Caco-2 (cell line): ENCODE data around the gene QSOX2. TPM values are rescaled to one million over a fixed set of nuclear protein-coding genes. Genes with fewer than 3 reads are reported as not detected.

Experiments
- BruUV-seq: library from RNA; stranded (reverse); fragments of 400-500 nt; replicated peaks from 2 replicates; lab custom pipeline; 2021; lab: Mats Ljungman, UMichigan
- CTCF ChIA-PET: fragments of 300-600 bp; sonication (Branson Sonifier 250); formaldehyde crosslinking; loops from one replicate; lab custom pipeline; 2022; ENCODE audit warnings: antibody characterized with exemption; lab: Charles Lee
- POLR2A ChIA-PET: fragments of 300-600 bp; sonication (Branson Sonifier 250); formaldehyde crosslinking; loops from one replicate; lab custom pipeline; 2022; ENCODE audit warnings: antibody characterized with exemption; lab: Charles Lee
- DNase-seq, 2 experiments: peaks; one replicate each; pipeline versions ENCODE4 v3.0.0 to v3.0.0-alpha.2; 2020 to 2022
- H3K27me3 ChIP-seq: replicated peaks from 2 replicates; pipeline ENCODE4 v1.6.0; 2011; ENCODE audit warnings: low read length; ENCODE audit not compliant: control insufficient read depth, insufficient read depth
- H3K36me3 ChIP-seq: 2 replicates; pipeline ENCODE4 v1.5.1; 2011; ENCODE audit warnings: low read length; ENCODE audit not compliant: control insufficient read depth, insufficient read depth
- H3K4me1 ChIP-seq: fragments of 250-450 bp; sonication (Bioruptor Pico); 2 replicates; pipeline ENCODE4 v1.5.1; 2020; ENCODE audit warnings: mild to moderate bottlenecking
- H3K4me3 ChIP-seq: 2 replicates; pipeline ENCODE4 v1.5.1; 2011; ENCODE audit warnings: low read depth, mild to moderate bottlenecking, control low read depth, low read length
- H3K9me3 ChIP-seq: fragments of 250-450 bp; sonication (Bioruptor Pico); 2 replicates; pipeline ENCODE4 v1.5.1; 2020; ENCODE audit warnings: mild to moderate bottlenecking, moderate library complexity
- H3K27ac Mint-ChIP-seq: one replicate; pipeline ENCODE4 v1.8.0; 2022; ENCODE audit warnings: mixed read lengths; ENCODE audit not compliant: unreplicated experiment
- H3K27me3 Mint-ChIP-seq: one replicate; pipeline ENCODE4 v1.8.0; 2022; ENCODE audit warnings: mixed read lengths; ENCODE audit not compliant: insufficient read depth, unreplicated experiment
- H3K36me3 Mint-ChIP-seq: one replicate; pipeline ENCODE4 v1.8.0; 2022; ENCODE audit warnings: mild to moderate bottlenecking, mixed read lengths; ENCODE audit not compliant: insufficient read depth, unreplicated experiment
- H3K4me1 Mint-ChIP-seq: one replicate; pipeline ENCODE4 v1.8.0; 2022; ENCODE audit warnings: low read depth, mixed read lengths; ENCODE audit not compliant: unreplicated experiment
- H3K4me3 Mint-ChIP-seq: one replicate; pipeline ENCODE4 v1.8.0; 2022; ENCODE audit warnings: mild to moderate bottlenecking, moderate library complexity, mixed read lengths; ENCODE audit not compliant: unreplicated experiment
- H3K9me3 Mint-ChIP-seq: one replicate; pipeline ENCODE4 v1.8.0; 2022; ENCODE audit warnings: mixed read lengths; ENCODE audit not compliant: unreplicated experiment
- intact Hi-C: fragments of 100-400 bp; cut with micrococcal nuclease; formaldehyde crosslinking; loops from one replicate; pipeline ENCODE4 v1.10.0; 2022; ENCODE audit not compliant: unreplicated experiment
- total RNA-seq: library from RNA; stranded (reverse); gene quantifications from 2 replicates; pipeline ENCODE4 v1.2.3, GENCODE V29; 2022
- TF ChIP-seq, protein P1 (sequence below), 2 experiments: fragments of 200-600 bp in 1 of 2; IDR thresholded peaks; 1 replicate in 1 of 2; 2 replicates in 1 of 2; pipeline versions ENCODE4 v1.5.1 to v1.8.0; 2011 to 2022; ENCODE audit warnings: antibody characterized with exemption in 1 of 2, control low read depth in 1 of 2, inconsistent platforms in 1 of 2, low read depth in 1 of 2, low read length in 1 of 2, mild to moderate bottlenecking in 1 of 2, moderate library complexity in 1 of 2; ENCODE audit not compliant: insufficient read depth in 1 of 2, severe bottlenecking in 1 of 2, unreplicated experiment in 1 of 2

Gene QSOX2
- total RNA-seq, 1 experiment from 2014 or later, result 29.6 TPM

DNA sequence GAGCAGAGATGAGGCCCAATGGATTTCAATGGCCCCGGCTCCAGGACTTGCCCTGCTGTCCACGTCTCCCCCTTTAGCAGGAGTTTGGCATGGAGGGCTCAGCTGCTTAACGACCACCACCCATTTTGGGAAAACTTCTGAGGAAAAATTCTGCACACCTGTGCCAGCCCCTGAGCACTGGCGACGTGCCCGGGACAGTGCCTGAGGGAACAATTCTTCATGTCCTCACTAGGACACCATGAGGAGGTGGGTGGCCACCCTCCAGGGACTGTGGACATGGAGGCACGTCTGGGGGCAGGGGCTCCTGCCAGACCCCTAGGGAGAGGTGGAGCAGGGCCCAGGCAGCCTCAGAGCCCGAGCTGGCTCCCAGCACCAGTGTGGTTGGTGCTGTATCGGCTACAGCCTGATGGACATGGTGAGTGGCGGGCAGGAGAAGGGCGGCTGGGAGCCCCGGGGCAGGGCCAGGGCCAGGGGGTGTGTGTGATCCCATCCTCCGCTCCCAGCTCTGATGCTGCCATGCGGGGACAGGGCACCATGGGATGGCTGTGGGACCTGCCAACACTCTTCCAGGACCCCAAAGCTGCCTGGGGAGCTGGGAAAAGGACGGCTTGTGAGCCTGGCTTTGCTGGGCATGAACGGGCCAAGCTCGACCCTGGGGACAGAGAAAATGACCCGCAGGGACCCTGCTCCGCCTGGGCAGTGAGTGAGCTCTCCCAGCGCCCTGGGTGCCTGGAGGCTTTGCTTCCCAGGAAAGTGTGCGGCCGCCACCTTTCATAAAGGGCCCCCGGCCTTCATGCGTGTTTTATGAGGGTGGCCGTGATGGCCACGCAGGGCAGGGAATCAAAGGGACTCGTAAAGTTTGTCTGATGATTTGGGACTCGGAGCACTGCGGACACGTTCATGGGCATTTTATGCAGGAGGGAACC is 3.6 kb upstream of the QSOX2 start:
- no peak overlapping the region for H3K4me3 ChIP-seq
- POLR2A ChIA-PET, result no interaction called here
- H3K9me3 ChIP-seq, result no peaks in the 10 kb centered on the region
- H3K36me3 ChIP-seq, result no peaks in the 10 kb centered on the region
- Mint-ChIP-seq H3K4me1 (peaks cover 9% of the 10 kb centered on the region), H3K4me3 (no peak overlapping the region), H3K36me3 (peaks cover 7% of the 10 kb centered on the region), H3K27me3 (no peaks in the 10 kb centered on the region), H3K27ac (no peak overlapping the region), H3K9me3 (no peaks in the 10 kb centered on the region)
- intact Hi-C loops, result no loop called here
- TF ChIP-seq, protein P1, sequence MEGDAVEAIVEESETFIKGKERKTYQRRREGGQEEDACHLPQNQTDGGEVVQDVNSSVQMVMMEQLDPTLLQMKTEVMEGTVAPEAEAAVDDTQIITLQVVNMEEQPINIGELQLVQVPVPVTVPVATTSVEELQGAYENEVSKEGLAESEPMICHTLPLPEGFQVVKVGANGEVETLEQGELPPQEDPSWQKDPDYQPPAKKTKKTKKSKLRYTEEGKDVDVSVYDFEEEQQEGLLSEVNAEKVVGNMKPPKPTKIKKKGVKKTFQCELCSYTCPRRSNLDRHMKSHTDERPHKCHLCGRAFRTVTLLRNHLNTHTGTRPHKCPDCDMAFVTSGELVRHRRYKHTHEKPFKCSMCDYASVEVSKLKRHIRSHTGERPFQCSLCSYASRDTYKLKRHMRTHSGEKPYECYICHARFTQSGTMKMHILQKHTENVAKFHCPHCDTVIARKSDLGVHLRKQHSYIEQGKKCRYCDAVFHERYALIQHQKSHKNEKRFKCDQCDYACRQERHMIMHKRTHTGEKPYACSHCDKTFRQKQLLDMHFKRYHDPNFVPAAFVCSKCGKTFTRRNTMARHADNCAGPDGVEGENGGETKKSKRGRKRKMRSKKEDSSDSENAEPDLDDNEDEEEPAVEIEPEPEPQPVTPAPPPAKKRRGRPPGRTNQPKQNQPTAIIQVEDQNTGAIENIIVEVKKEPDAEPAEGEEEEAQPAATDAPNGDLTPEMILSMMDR (IDR thresholded peaks at IDR 0.05; ENCODE audit: insufficient read depth in 1 of 2, low read depth in 1 of 2, low read length in 1 of 2, severe bottlenecking in 1 of 2, unreplicated experiment in 1 of 2), result no peak
- DNase-seq, result no peak
- H3K27me3 ChIP-seq, result no peaks in the 10 kb centered on the region
- no TSS peak for BruUV-seq
- peaks cover 10% of the 10 kb centered on the region for H3K4me1 ChIP-seq
- CTCF ChIA-PET, result no interaction called here

DNA sequence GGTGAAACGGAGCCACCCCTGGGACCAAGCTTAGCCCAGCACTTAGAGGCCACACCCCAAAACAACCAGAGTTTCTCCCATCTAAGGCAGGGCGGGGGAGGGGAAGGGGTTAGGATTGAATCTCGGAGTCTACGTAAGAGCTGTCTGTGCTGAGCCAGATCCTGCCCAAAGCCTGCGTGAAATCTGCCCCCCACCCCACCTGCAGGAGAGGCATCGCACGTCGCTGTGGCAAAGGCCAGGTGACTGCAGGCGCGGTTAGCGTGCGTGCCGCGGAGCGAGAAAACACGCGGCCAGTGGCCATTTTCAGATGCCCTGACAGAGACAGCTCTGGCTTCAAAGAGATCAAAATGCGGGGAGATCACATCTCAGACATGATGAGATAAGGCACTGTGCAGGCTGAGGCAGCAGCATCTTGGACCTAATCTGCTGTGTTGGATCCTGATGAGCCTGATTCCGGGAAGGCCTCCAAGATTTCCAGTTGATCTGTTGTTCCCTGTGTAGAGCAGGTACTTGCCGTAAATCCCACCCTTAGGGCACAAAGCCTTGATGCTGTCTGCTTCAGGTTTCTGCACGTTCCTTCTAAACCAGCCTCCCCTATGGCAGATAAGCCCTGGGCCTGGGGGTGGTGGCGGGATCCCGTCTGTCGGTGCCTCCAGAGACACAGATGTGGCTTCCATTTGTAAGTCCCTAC is 2.5 kb upstream of the QSOX2 start:
- Histone ChIP-seq H3K4me1 (peaks cover 13% of the 10 kb centered on the region), H3K27me3 (no peaks in the 10 kb centered on the region), H3K4me3 (no peak overlapping the region), H3K36me3 (no peaks in the 10 kb centered on the region), H3K9me3 (no peaks in the 10 kb centered on the region)
- BruUV-seq, result no TSS peak
- no peak overlapping the region for H3K27ac Mint-ChIP-seq
- CTCF ChIA-PET, result no interaction called here
- peaks cover 7% of the 10 kb centered on the region for H3K36me3 Mint-ChIP-seq
- peak in 1 of 2 experiments; percentile 61 for DNase-seq
- TF ChIP-seq, protein P1 (IDR thresholded peaks at IDR 0.05; ENCODE audit: insufficient read depth in 1 of 2, low read depth in 1 of 2, low read length in 1 of 2, severe bottlenecking in 1 of 2, unreplicated experiment in 1 of 2), result no peak
- H3K4me3 Mint-ChIP-seq, result no peak overlapping the region
- peaks cover 21% of the 10 kb centered on the region for H3K4me1 Mint-ChIP-seq
- H3K9me3 Mint-ChIP-seq, result no peaks in the 10 kb centered on the region
- intact Hi-C loops, result no loop called here
- POLR2A ChIA-PET, result no interaction called here
- H3K27me3 Mint-ChIP-seq, result no peaks in the 10 kb centered on the region

DNA sequence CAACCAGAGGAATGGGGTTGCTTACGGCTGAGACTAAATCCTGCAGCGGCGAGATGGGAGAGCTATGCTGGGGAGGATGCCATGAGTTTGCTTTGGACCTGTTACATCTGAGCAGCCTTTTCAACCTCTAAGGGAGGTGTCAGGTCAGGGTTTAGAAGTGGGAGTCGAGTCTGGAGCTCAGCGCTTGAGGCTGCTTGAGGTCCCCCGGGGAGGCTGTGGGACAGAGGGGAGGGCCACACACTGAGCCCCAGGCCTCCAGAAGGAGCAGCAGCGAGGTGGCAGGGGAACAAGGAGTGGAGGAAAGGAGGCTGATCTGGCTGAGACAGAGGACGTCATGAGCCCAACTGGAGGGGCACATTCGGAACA is 1.9 kb upstream of the QSOX2 start:
- H3K27me3 Mint-ChIP-seq, result no peaks in the 10 kb centered on the region
- H3K36me3 Mint-ChIP-seq, result peaks cover 7% of the 10 kb centered on the region
- Histone ChIP-seq H3K36me3 (no peaks in the 10 kb centered on the region), H3K4me1 (peaks cover 13% of the 10 kb centered on the region), H3K27me3 (no peaks in the 10 kb centered on the region), H3K9me3 (no peaks in the 10 kb centered on the region), H3K4me3 (no peak overlapping the region)
- ChIA-PET CTCF (no interaction called here), POLR2A (no interaction called here)
- no peak for DNase-seq
- no peak overlapping the region for H3K27ac Mint-ChIP-seq
- H3K4me1 Mint-ChIP-seq, result peaks cover 22% of the 10 kb centered on the region
- no peak overlapping the region for H3K4me3 Mint-ChIP-seq
- intact Hi-C loops, result no loop called here
- TF ChIP-seq, protein P1 (IDR thresholded peaks at IDR 0.05; ENCODE audit: insufficient read depth in 1 of 2, low read depth in 1 of 2, low read length in 1 of 2, severe bottlenecking in 1 of 2, unreplicated experiment in 1 of 2), result no peak
- H3K9me3 Mint-ChIP-seq, result no peaks in the 10 kb centered on the region
- BruUV-seq, result no TSS peak
